Measurements from ENCODE around the gene TMEM132A. TPM values are rescaled to one million over a fixed set of nuclear protein-coding genes. Genes with fewer than 3 reads are reported as not detected.
A peak's percentile ranks its signal among the peaks of the same experiment; 100 is the strongest.

Gene TMEM132A
- total RNA-seq, 1 experiment from 2014 or later, result 95.5 TPM

- H3K27me3 Mint-ChIP-seq (ENCODE audit: low read depth), result no peaks in the 10 kb centered on the region
Measured at GRCh38 chr11:60887556-60887955, 36.7 kb upstream of the TMEM132A start.

More at GRCh38 chr11:60887556-60887955, 36.7 kb upstream of the TMEM132A start:
- Histone ChIP-seq H2BK120ac (ENCODE audit: low read depth, low read length, poor library complexity, severe bottlenecking) (no peak overlapping the region), H3T11ph (ENCODE audit: low read length) (no peak overlapping the region), H3K4me1 (ENCODE audit: insufficient read depth, low read length) (no peaks in the 10 kb centered on the region), H4K91ac (ENCODE audit: insufficient read length, low read depth, low read length) (no peak overlapping the region), H3K79me1 (ENCODE audit: insufficient read depth, low read depth, low read length, poor library complexity, severe bottlenecking) (no peaks in the 10 kb centered on the region), H3K27ac (ENCODE audit: insufficient read length, low read depth, low read length) (no peak overlapping the region), H2AFZ (ENCODE audit: low read length) (no peak overlapping the region), H3K23ac (ENCODE audit: insufficient read length, low read depth, low read length) (no peak overlapping the region), H3K79me2 (ENCODE audit: insufficient read depth, low read length) (no peaks in the 10 kb centered on the region), H3K14ac (ENCODE audit: insufficient read depth, low read length) (no peak overlapping the region), H3K4me2 (ENCODE audit: insufficient read depth, insufficient read length, low read length) (no peak overlapping the region), H2BK5ac (ENCODE audit: insufficient read length, low read length) (no peak overlapping the region), H3K4ac (ENCODE audit: low read depth, low read length) (no peak overlapping the region), H3K18ac (ENCODE audit: insufficient read length, low read depth, low read length) (no peak overlapping the region), H3K9me3 (ENCODE audit: control insufficient read depth, low read depth, low read length) (no peaks in the 10 kb centered on the region), H3K23me2 (ENCODE audit: insufficient read length, low read depth, low read length, poor library complexity, severe bottlenecking) (no peaks in the 10 kb centered on the region), H4K5ac (ENCODE audit: insufficient read length, low read depth, low read length) (no peak overlapping the region), H2AK5ac (ENCODE audit: insufficient read length, low read length) (no peak overlapping the region), H3K27me3 (ENCODE audit: insufficient read depth, low read length) (no peaks in the 10 kb centered on the region), H3K9ac (ENCODE audit: extremely low read depth, insufficient read length, low read length) (no peak overlapping the region), H3K56ac (ENCODE audit: insufficient read length, low read depth, low read length) (no peak overlapping the region), H2BK20ac (ENCODE audit: low read depth, low read length, poor library complexity, severe bottlenecking) (no peak overlapping the region), H2BK12ac (ENCODE audit: insufficient read length, low read depth, low read length) (no peak overlapping the region), H2BK15ac (ENCODE audit: low read depth, low read length) (no peak overlapping the region), H4K20me1 (ENCODE audit: control insufficient read depth, insufficient read depth, insufficient read length) (no peaks in the 10 kb centered on the region), H4K8ac (replicated peaks; ENCODE audit: insufficient read length, low read depth, low read length) (no peak overlapping the region)
- Mint-ChIP-seq H3K4me1 (no peaks in the 10 kb centered on the region), H3K4me3 (no peak overlapping the region), H3K9me3 (no peaks in the 10 kb centered on the region; a peak in 1 of 5 replicates), H3K27ac (no peak overlapping the region), H3K36me3 (ENCODE audit: insufficient read depth in 1 of 3, low read depth in 3 of 3) (peaks cover 0 to 28% (median 2%) of the 10 kb centered on the region in 3 experiments; a peak in 4 of 7 replicates)
- DNase-seq, result peak; percentile 58
- no CpG with 5 or more reads among the region's 5 CpGs for WGBS (ENCODE audit: extremely low coverage, insufficient read length, low lambda C conversion rate)
- peak; percentile 75 for TF ChIP-seq CTCF (conservative IDR thresholded peaks at IDR 0.05)
